Common myeloid progenitor, CD34-positive (primary cell): ENCODE data around the gene GLDC.
A peak's percentile ranks its signal among the peaks of the same experiment; 100 is the strongest.

ENCODE experiments used
- CTCF ChIA-PET: fragments of 350-600 bp; sonication (Branson Sonifier 250); formaldehyde crosslinking; loops from one replicate; lab custom pipeline; 2021; ENCODE audit warnings: antibody characterized with exemption; lab: Charles Lee
- POLR2A ChIA-PET: fragments of 350-600 bp; sonication (Branson Sonifier 250); formaldehyde crosslinking; loops from one replicate; lab custom pipeline; 2021; ENCODE audit warnings: antibody characterized with exemption; lab: Charles Lee
- DNase-seq, 3 donors: peaks; one replicate each; pipeline versions ENCODE4 v3.0.0 to v3.0.0-alpha.2; 2013
- H3K27ac ChIP-seq, 2 experiments: 1 replicate in 1 of 2; 2 replicates in 1 of 2; pipeline ENCODE4 v1.7.0; 2013; ENCODE audit warnings: inconsistent platforms in 2 of 2, low read length in 2 of 2, mild to moderate bottlenecking in 2 of 2, low read depth in 1 of 2, moderate library complexity in 1 of 2; ENCODE audit not compliant: severe bottlenecking in 2 of 2, insufficient read depth in 1 of 2, poor library complexity in 1 of 2
- H3K27me3 ChIP-seq, 5 experiments: replicated peaks in 2 of 5; 1 replicate in 3 of 5; 2 replicates in 2 of 5; pipeline versions ENCODE4 v1.6.1 to v1.7.0; 2013; ENCODE audit warnings: low read length in 4 of 5, mild to moderate bottlenecking in 2 of 5, moderate library complexity in 2 of 5, inconsistent platforms in 1 of 5; ENCODE audit not compliant: insufficient read depth in 5 of 5, control insufficient read depth in 4 of 5
- H3K36me3 ChIP-seq, 4 experiments: 1 replicate in 2 of 4; 2 replicates in 2 of 4; pipeline versions ENCODE4 v1.6.1 to v1.7.0; 2013; ENCODE audit warnings: low read length in 3 of 4, control low read depth in 1 of 4, mild to moderate bottlenecking in 1 of 4; ENCODE audit not compliant: control insufficient read depth in 4 of 4, insufficient read depth in 4 of 4
- H3K4me1 ChIP-seq, 4 experiments: 1 replicate in 3 of 4; 2 replicates in 1 of 4; pipeline versions ENCODE4 v1.6.1 to v1.7.1; 2013; ENCODE audit warnings: low read length in 3 of 4, mild to moderate bottlenecking in 3 of 4, control low read depth in 1 of 4, inconsistent platforms in 1 of 4, moderate library complexity in 1 of 4; ENCODE audit not compliant: control insufficient read depth in 4 of 4, insufficient read depth in 4 of 4; ENCODE audit errors: control extremely low read depth in 1 of 4
- H3K4me3 ChIP-seq, 7 experiments: 1 replicate in 4 of 7; 2 replicates in 3 of 7; pipeline versions ENCODE4 v1.5.1 to v1.7.0; 2013; ENCODE audit warnings: mild to moderate bottlenecking in 7 of 7, low read length in 6 of 7, moderate library complexity in 6 of 7, inconsistent platforms in 2 of 7, low read depth in 2 of 7, control low read depth in 1 of 7; ENCODE audit not compliant: insufficient read depth in 4 of 7, control insufficient read depth in 1 of 7; ENCODE audit errors: extremely low read depth in 1 of 7
- H3K9me3 ChIP-seq, 5 experiments: 1 replicate in 4 of 5; 2 replicates in 1 of 5; pipeline versions ENCODE4 v1.6.1 to v1.7.1; 2013; ENCODE audit warnings: low read length in 4 of 5, mild to moderate bottlenecking in 2 of 5, inconsistent platforms in 1 of 5, low read depth in 1 of 5, moderate library complexity in 1 of 5; ENCODE audit not compliant: control insufficient read depth in 4 of 5, insufficient read depth in 2 of 5; ENCODE audit errors: control extremely low read depth in 1 of 5
- WGBS: methylation state at CpG from one replicate; pipeline ENCODE4 v1.1.5; 2013; ENCODE audit not compliant: insufficient coverage; 5-methylcytosine and 5-hydroxymethylcytosine counted together

The GLDC gene

GRCh38 chr9:6686396-6686795 is 40.9 kb upstream of the GLDC start:
- CTCF ChIA-PET: interaction anchor here (1.1 to 2.2 kb wide), 4 partner anchors 19 to 101 kb away, joined by 3 to 8 read pairs (median 4); no protein-coding TSS in a partner anchor
- WGBS: 100% methylated on average over 1 of the region's 3 CpGs

GRCh38 chr9:6681957-6682501 is 36.5 kb upstream of the GLDC start:
- 48% methylated on average over 13 of the region's 15 CpGs for WGBS
- CTCF ChIA-PET: interaction anchor here (0.7 to 1.2 kb wide), 2 partner anchors 75 to 1258 kb away, joined by 3 to 6 read pairs; no protein-coding TSS in a partner anchor
- POLR2A ChIA-PET: interaction anchor here (0.7 kb wide), 1 partner anchor 80 kb away, joined by 4 read pairs; no protein-coding TSS in a partner anchor
- Histone ChIP-seq H3K36me3 (no peaks in the 10 kb centered on the region), H3K27me3 (no peaks in the 10 kb centered on the region), H3K4me3 (peak overlapping the region; percentile 42 to 89 (median 76)), H3K4me1 (peaks cover 7 to 29% (median 16%) of the 10 kb centered on the region in 4 experiments), H3K27ac (peak overlapping the region; percentile 88 to 96), H3K9me3 (no peaks in the 10 kb centered on the region)
- DNase-seq: no peak

More at GRCh38 chr9:6686396-6686795, 40.9 kb upstream of the GLDC start:
- Histone ChIP-seq H3K27ac (no peak overlapping the region), H3K4me3 (no peak overlapping the region), H3K27me3 (no peaks in the 10 kb centered on the region), H3K9me3 (no peaks in the 10 kb centered on the region), H3K4me1 (peaks cover 2 to 33% (median 12%) of the 10 kb centered on the region in 4 experiments), H3K36me3 (no peaks in the 10 kb centered on the region)
- POLR2A ChIA-PET: interaction anchor here (1.0 kb wide), 1 partner anchor 70 kb away, joined by 3 read pairs; no protein-coding TSS in a partner anchor
- peak in 2 of 3 donors; percentile 15 to 17 for DNase-seq

DNA sequence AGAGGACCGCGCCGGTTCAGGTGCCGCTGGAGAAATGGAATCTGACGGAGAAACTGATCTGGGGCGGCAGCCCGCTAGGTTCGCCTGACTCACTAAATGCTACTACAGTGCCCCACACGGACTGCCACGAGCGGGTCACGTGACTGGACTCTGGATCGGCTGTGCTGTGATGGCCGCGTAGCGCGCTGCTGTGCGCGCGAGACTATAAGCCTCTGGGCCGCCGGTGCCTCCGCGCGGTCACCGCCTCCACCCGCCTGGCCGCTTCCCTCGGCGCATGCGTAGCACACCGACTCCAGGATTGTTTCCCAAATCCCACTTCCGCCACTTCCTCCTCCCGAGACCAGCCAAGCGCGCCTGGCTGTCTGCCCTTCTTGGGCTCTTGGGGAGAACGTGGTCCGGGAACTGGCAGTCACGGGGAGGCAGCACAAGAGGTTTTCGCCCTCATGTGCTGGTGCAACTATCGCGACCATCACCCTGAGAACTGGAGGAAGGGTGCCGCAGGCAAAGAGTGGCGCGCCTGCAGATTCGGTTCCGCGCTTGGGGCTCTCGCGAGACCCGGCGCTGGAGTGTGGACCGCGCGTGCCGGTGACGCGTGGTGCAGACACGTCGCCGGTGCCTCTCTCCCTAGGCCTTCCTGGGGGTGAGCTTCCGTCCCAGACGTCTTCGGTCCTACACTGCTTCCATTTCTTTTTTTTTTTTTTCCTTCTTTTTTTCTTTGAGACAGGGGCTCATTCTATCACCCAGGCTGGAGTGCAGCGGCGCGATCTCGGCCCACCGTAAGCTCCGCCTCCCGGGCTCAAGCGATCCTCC is 35.8 kb upstream of the GLDC start:
- Histone ChIP-seq H3K27ac (peak overlapping the region; percentile 88 to 96), H3K4me1 (peaks cover 7 to 29% (median 16%) of the 10 kb centered on the region in 4 experiments), H3K9me3 (no peaks in the 10 kb centered on the region), H3K4me3 (peak overlapping the region; percentile 42 to 89 (median 76)), H3K27me3 (no peaks in the 10 kb centered on the region), H3K36me3 (no peaks in the 10 kb centered on the region)
- ChIA-PET CTCF (interaction anchor here (0.6 to 1.2 kb wide), 3 partner anchors 10 to 890 kb away, joined by 3 to 6 read pairs (median 4); no protein-coding TSS in a partner anchor), POLR2A (interaction anchor here (0.6 to 0.7 kb wide), 2 partner anchors 25 to 80 kb away, joined by 3 to 4 read pairs; no protein-coding TSS in a partner anchor)
- under 1% methylated on average over 68 of the region's 72 CpGs for WGBS
- peak; percentile 95 to 98 (median 97) for DNase-seq

DNA sequence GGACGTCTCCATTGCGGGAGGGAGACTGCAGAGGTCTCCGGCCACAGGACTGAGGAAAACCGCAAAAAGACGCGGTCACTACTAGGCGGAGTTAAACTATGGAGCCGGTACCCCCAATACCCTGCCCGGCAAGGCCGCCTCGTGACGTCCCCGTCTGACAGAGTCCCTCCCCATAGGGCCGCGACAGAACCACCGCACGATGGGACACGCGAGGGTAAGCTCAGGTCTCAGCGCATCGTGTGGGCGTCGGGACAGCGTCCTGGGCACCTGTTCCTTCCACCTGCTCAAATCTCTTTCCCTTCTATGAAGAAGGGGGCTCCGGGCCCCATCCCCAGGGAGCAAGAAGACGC is 35.2 kb upstream of the GLDC start:
- Histone ChIP-seq H3K27ac (peak overlapping the region; percentile 88 to 96), H3K9me3 (no peaks in the 10 kb centered on the region), H3K4me3 (peak overlapping the region; percentile 42 to 89 (median 76)), H3K27me3 (no peaks in the 10 kb centered on the region), H3K36me3 (no peaks in the 10 kb centered on the region), H3K4me1 (peaks cover 7 to 29% (median 16%) of the 10 kb centered on the region in 4 experiments)
- DNase-seq: peak; percentile 73 to 90 (median 88)
- POLR2A ChIA-PET: no interaction called here
- CTCF ChIA-PET: interaction anchor here (1.2 kb wide), 1 partner anchor 10 kb away, joined by 4 read pairs; no protein-coding TSS in a partner anchor
- under 1% methylated on average over 26 of the region's 26 CpGs for WGBS

DNA sequence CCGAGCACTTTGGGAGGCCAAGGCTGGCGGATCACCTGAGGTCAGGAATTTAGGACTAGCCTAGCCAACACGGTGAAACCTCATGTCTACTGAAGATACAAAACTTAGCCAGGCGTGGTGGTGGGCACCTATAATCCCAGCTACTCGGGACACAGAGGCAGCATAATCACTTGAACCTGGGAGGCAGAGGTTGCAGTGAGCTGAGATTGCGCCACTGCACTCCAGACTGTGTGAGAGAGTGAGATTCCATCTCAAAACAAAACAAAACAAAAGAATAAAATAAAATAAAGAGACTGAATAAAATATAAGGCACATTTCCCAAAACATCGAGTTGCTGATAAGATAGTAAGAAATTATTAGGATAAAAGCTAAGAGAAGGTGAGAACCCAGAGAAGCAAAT is 32.3 kb upstream of the GLDC start:
- DNase-seq: no peak
- Histone ChIP-seq H3K27ac (no peak overlapping the region), H3K27me3 (no peaks in the 10 kb centered on the region), H3K4me1 (peaks cover 7 to 22% (median 16%) of the 10 kb centered on the region in 4 experiments), H3K9me3 (no peaks in the 10 kb centered on the region), H3K36me3 (no peaks in the 10 kb centered on the region), H3K4me3 (no peak overlapping the region)
- CTCF ChIA-PET: interaction anchor here (1.3 kb wide), 1 partner anchor 10 kb away, joined by 4 read pairs; no protein-coding TSS in a partner anchor
- POLR2A ChIA-PET: no interaction called here
- 95% methylated on average over 6 of the region's 7 CpGs for WGBS

DNA sequence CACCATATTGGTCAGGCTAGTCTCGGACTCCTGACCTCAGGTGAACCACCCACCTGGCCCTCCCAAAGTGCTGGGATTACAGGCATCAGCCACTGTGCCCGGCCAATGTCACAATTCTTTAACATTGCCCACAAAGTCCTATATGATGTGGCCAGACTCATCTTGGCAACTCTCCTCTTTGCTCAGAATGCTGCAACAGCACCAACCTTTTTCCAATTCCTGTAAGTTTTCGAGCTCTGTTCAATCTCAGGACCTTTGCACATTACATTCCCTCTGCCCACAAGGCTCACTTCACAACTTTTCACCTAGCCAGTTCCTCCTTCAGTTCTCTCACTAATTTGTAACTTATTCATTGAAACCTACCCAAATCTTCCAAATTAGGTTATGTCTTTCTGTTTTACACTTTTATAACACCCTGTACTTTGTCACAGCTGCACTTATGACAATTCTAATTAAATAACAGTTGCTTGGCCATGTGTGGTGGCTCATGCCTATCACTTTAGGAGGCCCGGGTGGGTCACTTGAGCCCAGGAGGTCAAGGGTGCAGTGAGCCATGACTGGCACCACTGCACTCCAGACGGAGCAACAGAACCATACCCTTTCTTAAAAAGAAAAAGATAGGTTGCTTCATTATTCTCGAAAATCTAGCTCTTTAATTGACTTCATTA is 30.9 kb upstream of the GLDC start:
- DNase-seq: no peak
- POLR2A ChIA-PET: no interaction called here
- Histone ChIP-seq H3K27ac (no peak overlapping the region), H3K27me3 (no peaks in the 10 kb centered on the region), H3K4me3 (no peak overlapping the region), H3K4me1 (peaks cover 4 to 13% (median 9%) of the 10 kb centered on the region in 4 experiments), H3K9me3 (no peaks in the 10 kb centered on the region), H3K36me3 (no peaks in the 10 kb centered on the region)
- WGBS: 93% methylated on average over 5 of the region's 6 CpGs
- CTCF ChIA-PET: interaction anchor here (0.7 to 1.1 kb wide), 2 partner anchors 29 to 91 kb away, joined by 3 to 4 read pairs; no protein-coding TSS in a partner anchor
